Fibroblast of lung (primary cell): ENCODE data around the gene G6PC3. TPM values are rescaled to one million over a fixed set of nuclear protein-coding genes. Genes with fewer than 3 reads are reported as not detected.

Source experiments
- DNase-seq, 2 donors: peaks; one replicate each; pipeline versions ENCODE4 v3.0.0 to v3.0.0-alpha.2; 2010; ENCODE audit warnings: low read depth in 2 of 2
- H2AFZ ChIP-seq: 2 replicates; pipeline ENCODE4 v1.5.1; 2012; ENCODE audit warnings: low read length, control low read depth, inconsistent platforms
- H3K27ac ChIP-seq: 2 replicates; pipeline ENCODE4 v1.5.1; 2011; ENCODE audit warnings: low read length, control low read depth; ENCODE audit not compliant: insufficient read depth
- H3K27me3 ChIP-seq: 2 replicates; pipeline ENCODE4 v1.5.1; 2011; ENCODE audit warnings: mild to moderate bottlenecking, low read length; ENCODE audit not compliant: control insufficient read depth, insufficient read depth
- H3K36me3 ChIP-seq: 2 replicates; pipeline ENCODE4 v1.5.1; 2011; ENCODE audit warnings: low read length; ENCODE audit not compliant: control insufficient read depth, insufficient read depth
- H3K4me1 ChIP-seq: 2 replicates; pipeline ENCODE4 v1.5.1; 2011; ENCODE audit warnings: low read length; ENCODE audit not compliant: control insufficient read depth, insufficient read depth; ENCODE audit errors: extremely low read depth
- H3K4me2 ChIP-seq: 2 replicates; pipeline ENCODE4 v1.5.1; 2011; ENCODE audit warnings: low read length, control low read depth; ENCODE audit not compliant: insufficient read depth; ENCODE audit errors: extremely low read depth
- H3K4me3 ChIP-seq, 4 experiments: fragments of 200-600 bp in 1 of 4; sonication (generic) in 1 of 4; replicated peaks in 1 of 4; 2 replicates each; pipeline ENCODE4 v1.5.1; 2011 to 2016; ENCODE audit warnings: low read length in 4 of 4, low read depth in 3 of 4, mild to moderate bottlenecking in 3 of 4, control low read depth in 2 of 4, inconsistent platforms in 1 of 4, mixed read lengths in 1 of 4; ENCODE audit not compliant: insufficient read depth in 1 of 4; ENCODE audit errors: control extremely low read depth in 1 of 4
- H3K79me2 ChIP-seq: 2 replicates; pipeline ENCODE4 v1.5.1; 2012; ENCODE audit warnings: mild to moderate bottlenecking, low read length, inconsistent platforms; ENCODE audit not compliant: control insufficient read depth, insufficient read depth
- H3K9ac ChIP-seq: 2 replicates; pipeline ENCODE4 v1.5.1; 2011; ENCODE audit warnings: mild to moderate bottlenecking, low read length, control low read depth; ENCODE audit not compliant: insufficient read depth
- H3K9me3 ChIP-seq: 2 replicates; pipeline ENCODE4 v1.5.1; 2012; ENCODE audit warnings: low read depth, low read length; ENCODE audit not compliant: control insufficient read depth, insufficient read depth
- H4K20me1 ChIP-seq: 2 replicates; pipeline ENCODE4 v1.5.1; 2011; ENCODE audit warnings: low read length; ENCODE audit not compliant: control insufficient read depth, insufficient read depth; ENCODE audit errors: extremely low read depth
- CTCF ChIP-seq, 2 donors: IDR thresholded peaks in 1 of 2; conservative IDR thresholded peaks in 1 of 2; 1 replicate in 1 of 2; 2 replicates in 1 of 2; pipeline ENCODE4 v1.5.1; 2011 to 2012; ENCODE audit warnings: low read length in 2 of 2, control low read depth in 1 of 2, inconsistent platforms in 1 of 2, low read depth in 1 of 2, mild to moderate bottlenecking in 1 of 2
- EZH2 ChIP-seq: IDR thresholded peaks from 2 replicates; pipeline ENCODE4 v1.5.1; 2012; ENCODE audit warnings: low read length, control low read depth, mild to moderate bottlenecking; ENCODE audit errors: missing control alignments
- polyA plus RNA-seq, 2 donors: library from polyadenylated mRNA; depleted of rRNA in 1 of 2; stranded (reverse) in 1 of 2; unstranded in 1 of 2; fragments of >200 nt; gene quantifications; 2 replicates each; pipeline ENCODE4 v1.2.1, GENCODE V29; 2011 to 2012; ENCODE audit warnings: missing spikeins in 1 of 2
- total RNA-seq: library from RNA; depleted of rRNA; stranded (reverse); fragments of >200 nt; gene quantifications from 2 replicates; pipeline ENCODE4 v1.2.1, GENCODE V29; 2014

Gene G6PC3
- total and polyA plus RNA-seq, 2 donors (not counting 1 experiment from before 2014, with no cell fraction given) = 40.0 to 76.1 TPM

GRCh38 chr17:44037471-44037870 lies 33.1 kb upstream of the G6PC3 start:
- Histone ChIP-seq H4K20me1 (no peaks in the 10 kb centered on the region), H3K4me2 (no peak overlapping the region), H2AFZ (no peak overlapping the region), H3K27ac (no peak overlapping the region), H3K36me3 (peaks cover 13% of the 10 kb centered on the region), H3K27me3 (no peaks in the 10 kb centered on the region), H3K4me1 (no peaks in the 10 kb centered on the region), H3K9me3 (no peaks in the 10 kb centered on the region), H3K79me2 (peaks cover 20% of the 10 kb centered on the region), H3K4me3 (no peak overlapping the region), H3K9ac (no peak overlapping the region)
- no peak for TF ChIP-seq EZH2
- no peak for TF ChIP-seq CTCF (conservative IDR thresholded peaks at IDR 0.05 in 1 of 2, IDR thresholded peaks at IDR 0.05 in 1 of 2; ENCODE audit: low read depth in 1 of 2, low read length in 2 of 2)
- no peak for DNase-seq

- H4K20me1 ChIP-seq = no peaks in the 10 kb centered on the region
- no peak overlapping the region for H3K27ac ChIP-seq
- H3K79me2 ChIP-seq = peaks cover 23% of the 10 kb centered on the region
These were observed 31.9 kb upstream of the G6PC3 start for GRCh38 chr17:44038604-44039011.

GRCh38 chr17:44039829-44040635 lies 30.5 kb upstream of the G6PC3 start:
- peaks cover 26% of the 10 kb centered on the region for H3K79me2 ChIP-seq
- no peaks in the 10 kb centered on the region for H4K20me1 ChIP-seq
- DNase-seq = peak in 1 of 2 donors; percentile 82
- no peak overlapping the region for H2AFZ ChIP-seq
- TF ChIP-seq CTCF (conservative IDR thresholded peaks at IDR 0.05 in 1 of 2, IDR thresholded peaks at IDR 0.05 in 1 of 2; ENCODE audit: low read depth in 1 of 2, low read length in 2 of 2) = no peak
- TF ChIP-seq EZH2 = no peak
- H3K9ac ChIP-seq = no peak overlapping the region
- H3K4me2 ChIP-seq = no peak overlapping the region
- H3K36me3 ChIP-seq = peaks cover 9% of the 10 kb centered on the region
- H3K27me3 ChIP-seq = no peaks in the 10 kb centered on the region
- no peak overlapping the region for H3K27ac ChIP-seq
- H3K9me3 ChIP-seq = no peaks in the 10 kb centered on the region
- peaks cover 11% of the 10 kb centered on the region for H3K4me1 ChIP-seq
- no peak overlapping the region for H3K4me3 ChIP-seq

More at GRCh38 chr17:44038604-44039011, 31.9 kb upstream of the G6PC3 start:
- no peak for TF ChIP-seq EZH2
- no peak for TF ChIP-seq CTCF (conservative IDR thresholded peaks at IDR 0.05 in 1 of 2, IDR thresholded peaks at IDR 0.05 in 1 of 2; ENCODE audit: low read depth in 1 of 2, low read length in 2 of 2)
- Histone ChIP-seq H3K4me3 (no peak overlapping the region), H2AFZ (no peak overlapping the region), H3K4me2 (no peak overlapping the region), H3K4me1 (peaks cover 2% of the 10 kb centered on the region), H3K27me3 (no peaks in the 10 kb centered on the region), H3K9ac (no peak overlapping the region), H3K9me3 (no peaks in the 10 kb centered on the region), H3K36me3 (peaks cover 13% of the 10 kb centered on the region)
- no peak for DNase-seq
